ENCODE results near the gene ZNG1A.
"Not testable (repeated sequence)": the region's sequence is repeated elsewhere in the genome, so short reads cannot be mapped to it uniquely, and the experiment has no call there.

- TF ChIP-seq POLR2A (IDR thresholded peaks at IDR 0.05): not testable (repeated sequence)
- TF ChIP-seq, protein P1, sequence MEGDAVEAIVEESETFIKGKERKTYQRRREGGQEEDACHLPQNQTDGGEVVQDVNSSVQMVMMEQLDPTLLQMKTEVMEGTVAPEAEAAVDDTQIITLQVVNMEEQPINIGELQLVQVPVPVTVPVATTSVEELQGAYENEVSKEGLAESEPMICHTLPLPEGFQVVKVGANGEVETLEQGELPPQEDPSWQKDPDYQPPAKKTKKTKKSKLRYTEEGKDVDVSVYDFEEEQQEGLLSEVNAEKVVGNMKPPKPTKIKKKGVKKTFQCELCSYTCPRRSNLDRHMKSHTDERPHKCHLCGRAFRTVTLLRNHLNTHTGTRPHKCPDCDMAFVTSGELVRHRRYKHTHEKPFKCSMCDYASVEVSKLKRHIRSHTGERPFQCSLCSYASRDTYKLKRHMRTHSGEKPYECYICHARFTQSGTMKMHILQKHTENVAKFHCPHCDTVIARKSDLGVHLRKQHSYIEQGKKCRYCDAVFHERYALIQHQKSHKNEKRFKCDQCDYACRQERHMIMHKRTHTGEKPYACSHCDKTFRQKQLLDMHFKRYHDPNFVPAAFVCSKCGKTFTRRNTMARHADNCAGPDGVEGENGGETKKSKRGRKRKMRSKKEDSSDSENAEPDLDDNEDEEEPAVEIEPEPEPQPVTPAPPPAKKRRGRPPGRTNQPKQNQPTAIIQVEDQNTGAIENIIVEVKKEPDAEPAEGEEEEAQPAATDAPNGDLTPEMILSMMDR (IDR thresholded peaks at IDR 0.05): not testable (repeated sequence)
Observed at GRCh38 chr9:199601-200000, 20.7 kb upstream of the ZNG1A start.

Measured in Peyer's patch (tissue), 4 donors.